OCI-LY3 (cell line): ENCODE data around the gene RNF141.

ENCODE experiments used
- H2AFZ ChIP-seq: fragments of 200-600, 300-600 bp; shearing (Covaris generic); 2 replicates; pipeline ENCODE4 v1.6.0; 2014; ENCODE audit warnings: antibody characterized with exemption, low read depth, low read length
- H3K27ac ChIP-seq: fragments of 200-600, 300-600 bp; sonication (generic); 2 replicates; pipeline ENCODE4 v1.5.1; 2014; ENCODE audit warnings: mild to moderate bottlenecking, low read length, moderate library complexity, mixed read lengths
- H3K27me3 ChIP-seq: fragments of 200-600, 300-600 bp; sonication (generic); 2 replicates; pipeline ENCODE4 v1.6.1; 2014; ENCODE audit warnings: low read depth, low read length, mixed read lengths
- H3K36me3 ChIP-seq: fragments of 200-600, 300-600 bp; sonication (generic); replicated peaks from 2 replicates; pipeline ENCODE3; 2014; ENCODE audit warnings: low read depth, low read length, mixed read lengths
- H3K4me1 ChIP-seq: fragments of 300-600, 200-600 bp; sonication (generic); 2 replicates; pipeline ENCODE4 v1.6.1; 2014; ENCODE audit warnings: low read length, mixed read lengths
- H3K4me2 ChIP-seq: fragments of 200-600, 300-600 bp; sonication (generic); 2 replicates; pipeline ENCODE4 v1.6.1; 2014; ENCODE audit warnings: low read length, mixed read lengths
- H3K4me3 ChIP-seq: fragments of 300-600, 200-600 bp; sonication (generic); 2 replicates; pipeline ENCODE4 v1.5.1; 2014; ENCODE audit warnings: antibody characterized with exemption, mild to moderate bottlenecking, low read length, moderate library complexity
- H3K79me2 ChIP-seq: fragments of 300-600, 200-600 bp; shearing (Covaris generic); 2 replicates; pipeline ENCODE4 v1.6.1; 2014; ENCODE audit warnings: mild to moderate bottlenecking, low read length, mixed read lengths
- H3K9ac ChIP-seq: fragments of 300-600, 200-600 bp; shearing (Covaris generic); 2 replicates; pipeline ENCODE4 v1.6.0; 2014; ENCODE audit warnings: mild to moderate bottlenecking, low read length, moderate library complexity
- H3K9me3 ChIP-seq: fragments of 200-600, 300-600 bp; shearing (Covaris generic); 2 replicates; pipeline ENCODE4 v1.6.1; 2014; ENCODE audit warnings: low read length, mixed read lengths; ENCODE audit not compliant: insufficient read depth
- H4K20me1 ChIP-seq: fragments of 200-600, 300-600 bp; sonication (generic); 2 replicates; pipeline ENCODE4 v1.6.1; 2016; ENCODE audit warnings: low read length, mixed read lengths; ENCODE audit not compliant: insufficient read depth
- EZH2phosphoT487 ChIP-seq: fragments of 200-600 bp; shearing (Covaris generic); IDR thresholded peaks from 2 replicates; pipeline ENCODE4 v1.6.1; 2018; ENCODE audit warnings: antibody characterized with exemption, mixed run types, low read depth
- TF ChIP-seq, protein P1 (sequence below): fragments of 200-600, 300-600 bp; sonication (generic); IDR thresholded peaks from 2 replicates; pipeline ENCODE4 v1.5.1; 2014; ENCODE audit warnings: antibody characterized with exemption, low read length, low read depth

The RNF141 gene

DNA sequence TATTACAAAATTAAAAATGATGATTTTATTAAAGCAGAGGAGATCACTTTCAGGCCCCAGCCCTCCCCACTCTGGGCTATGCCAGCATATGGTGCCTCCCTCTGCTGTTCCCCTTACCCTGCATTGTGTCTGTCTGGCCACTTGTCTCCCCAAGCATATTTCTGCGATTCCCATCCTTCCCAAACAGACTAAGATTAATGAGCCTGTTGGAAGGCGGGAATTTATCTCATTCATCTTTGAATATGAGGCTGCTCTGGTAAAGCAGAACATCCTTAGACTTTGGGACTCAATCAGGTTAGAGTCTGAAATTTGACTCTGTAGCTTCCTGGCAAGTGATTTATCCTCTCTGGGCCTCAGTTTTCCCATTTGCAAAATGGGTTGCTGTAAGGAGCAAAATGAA lies 60.2 kb downstream of the RNF141 start:
- Histone ChIP-seq H4K20me1 (peaks cover 25% of the 10 kb centered on the region), H3K4me2 (no peak overlapping the region), H3K4me1 (peaks cover 21% of the 10 kb centered on the region), H3K9ac (no peak overlapping the region), H3K9me3 (no peaks in the 10 kb centered on the region), H3K79me2 (peaks cover 4% of the 10 kb centered on the region; the same call in 1 of the 2 replicates), H3K4me3 (no peak overlapping the region), H3K27me3 (no peaks in the 10 kb centered on the region), H3K27ac (no peak overlapping the region), H2AFZ (no peak overlapping the region), H3K36me3 (peaks cover 71% of the 10 kb centered on the region)
- TF ChIP-seq EZH2phosphoT487, result no peak
- TF ChIP-seq, protein P1, sequence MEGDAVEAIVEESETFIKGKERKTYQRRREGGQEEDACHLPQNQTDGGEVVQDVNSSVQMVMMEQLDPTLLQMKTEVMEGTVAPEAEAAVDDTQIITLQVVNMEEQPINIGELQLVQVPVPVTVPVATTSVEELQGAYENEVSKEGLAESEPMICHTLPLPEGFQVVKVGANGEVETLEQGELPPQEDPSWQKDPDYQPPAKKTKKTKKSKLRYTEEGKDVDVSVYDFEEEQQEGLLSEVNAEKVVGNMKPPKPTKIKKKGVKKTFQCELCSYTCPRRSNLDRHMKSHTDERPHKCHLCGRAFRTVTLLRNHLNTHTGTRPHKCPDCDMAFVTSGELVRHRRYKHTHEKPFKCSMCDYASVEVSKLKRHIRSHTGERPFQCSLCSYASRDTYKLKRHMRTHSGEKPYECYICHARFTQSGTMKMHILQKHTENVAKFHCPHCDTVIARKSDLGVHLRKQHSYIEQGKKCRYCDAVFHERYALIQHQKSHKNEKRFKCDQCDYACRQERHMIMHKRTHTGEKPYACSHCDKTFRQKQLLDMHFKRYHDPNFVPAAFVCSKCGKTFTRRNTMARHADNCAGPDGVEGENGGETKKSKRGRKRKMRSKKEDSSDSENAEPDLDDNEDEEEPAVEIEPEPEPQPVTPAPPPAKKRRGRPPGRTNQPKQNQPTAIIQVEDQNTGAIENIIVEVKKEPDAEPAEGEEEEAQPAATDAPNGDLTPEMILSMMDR, result no peak

DNA sequence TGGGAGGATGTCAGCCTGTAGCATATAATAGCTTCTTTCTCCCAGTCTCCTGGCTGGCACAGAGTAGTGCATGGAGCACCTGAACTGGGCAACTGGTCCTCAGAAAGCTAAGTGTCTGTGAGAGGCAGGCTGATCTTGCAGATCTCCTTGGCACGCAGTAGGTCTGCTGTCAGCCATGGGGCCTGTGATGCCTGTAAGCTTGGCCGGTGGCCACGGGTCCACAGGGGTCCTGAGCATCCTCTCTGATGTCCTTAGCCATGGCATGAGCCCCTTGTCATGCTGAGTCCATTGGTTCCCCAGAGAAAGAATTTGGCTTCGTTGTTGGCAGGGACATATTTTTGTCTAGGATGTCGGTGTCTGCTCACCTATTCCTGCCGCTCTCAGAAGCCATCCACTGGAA lies 61.0 kb downstream of the RNF141 start:
- Histone ChIP-seq H3K9ac (no peak overlapping the region), H3K27me3 (no peaks in the 10 kb centered on the region), H3K4me2 (no peak overlapping the region), H3K4me1 (peaks cover 21% of the 10 kb centered on the region), H3K9me3 (no peaks in the 10 kb centered on the region), H3K27ac (no peak overlapping the region), H4K20me1 (peaks cover 31% of the 10 kb centered on the region), H3K36me3 (peaks cover 75% of the 10 kb centered on the region), H3K4me3 (no peak overlapping the region), H3K79me2 (peaks cover 4% of the 10 kb centered on the region; the same call in 1 of the 2 replicates), H2AFZ (no peak overlapping the region)
- TF ChIP-seq, protein P1, result no peak
- no peak for TF ChIP-seq EZH2phosphoT487

DNA sequence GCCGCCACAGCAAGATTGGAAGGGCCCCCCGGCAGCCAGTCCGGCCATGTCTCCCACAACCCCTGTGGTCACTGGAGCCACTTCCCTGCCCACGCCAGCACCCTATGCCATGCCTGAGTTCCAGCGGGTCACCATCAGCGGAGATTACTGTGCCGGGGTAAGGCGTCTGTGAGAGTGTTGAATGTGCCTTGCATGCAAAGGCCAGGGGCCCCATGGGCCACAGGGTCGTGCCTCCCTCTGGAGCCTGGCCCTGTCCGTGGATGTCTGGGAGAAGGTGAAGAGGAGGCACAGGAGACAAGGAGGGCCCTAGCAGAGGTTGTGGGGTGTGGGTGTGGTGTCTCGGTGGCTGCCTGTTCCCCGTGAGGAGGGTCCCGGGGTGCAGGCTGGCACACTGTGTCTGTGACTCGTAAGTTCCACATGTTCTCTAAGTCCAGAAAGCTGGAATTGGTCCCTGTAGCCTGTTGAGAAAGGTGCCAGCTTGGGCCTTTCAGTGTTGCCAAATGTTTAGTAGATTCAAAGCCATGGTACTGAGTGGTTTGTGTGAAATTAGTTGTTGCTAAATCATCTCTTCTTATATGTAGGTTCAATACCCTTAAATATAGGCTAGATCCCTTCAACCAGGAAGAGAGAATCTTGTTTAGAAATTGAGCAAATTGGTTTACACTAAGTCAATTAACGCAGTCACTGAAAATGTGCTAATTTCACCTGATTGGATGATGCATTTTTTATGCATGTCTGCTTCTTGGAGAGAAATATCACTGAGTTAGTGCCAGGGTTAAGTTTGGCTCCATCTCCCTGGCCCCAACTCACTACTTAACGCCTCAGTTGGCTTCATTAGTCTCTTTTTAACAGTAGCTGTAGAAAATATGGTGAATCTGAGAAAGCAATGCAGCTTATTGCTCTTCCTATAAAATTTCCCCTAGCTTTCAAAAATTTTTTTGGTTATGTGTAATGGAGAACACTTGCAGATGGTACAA lies 62.1 kb downstream of the RNF141 start:
- H3K36me3 ChIP-seq, result peaks cover 77% of the 10 kb centered on the region
- H4K20me1 ChIP-seq, result peaks cover 38% of the 10 kb centered on the region
- H3K79me2 ChIP-seq, result peaks cover 4% of the 10 kb centered on the region; the same call in 1 of the 2 replicates
- H3K4me3 ChIP-seq, result no peak overlapping the region
- H3K4me1 ChIP-seq, result peaks cover 21% of the 10 kb centered on the region
- no peak overlapping the region for H3K9ac ChIP-seq
- TF ChIP-seq EZH2phosphoT487, result no peak
- TF ChIP-seq, protein P1, result no peak
- no peaks in the 10 kb centered on the region for H3K27me3 ChIP-seq
- no peaks in the 10 kb centered on the region for H3K9me3 ChIP-seq
- H3K4me2 ChIP-seq, result no peak overlapping the region
- H2AFZ ChIP-seq, result no peak overlapping the region
- H3K27ac ChIP-seq, result no peak overlapping the region

DNA sequence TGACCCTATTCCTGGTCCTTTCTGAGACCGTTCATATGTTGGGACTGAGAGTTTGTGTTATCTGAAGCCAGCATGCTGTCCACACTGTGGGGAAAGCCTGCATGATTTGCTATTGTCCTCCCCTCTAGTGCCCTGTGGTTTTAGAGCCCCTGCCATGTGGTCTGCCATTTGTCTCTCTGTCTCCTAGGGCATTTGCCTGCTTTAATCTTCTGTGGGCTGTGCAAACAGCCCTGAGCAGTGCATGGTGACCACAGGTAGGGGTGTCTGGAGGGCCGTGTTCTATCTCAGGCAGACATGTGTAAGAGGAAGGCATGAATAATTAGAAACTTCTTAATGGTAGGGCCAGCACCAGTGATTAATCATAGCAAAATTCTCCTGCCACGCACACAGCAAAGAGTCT lies 62.9 kb downstream of the RNF141 start:
- Histone ChIP-seq H3K4me1 (peaks cover 21% of the 10 kb centered on the region), H3K9me3 (no peaks in the 10 kb centered on the region), H4K20me1 (peaks cover 44% of the 10 kb centered on the region), H3K79me2 (peaks cover 4% of the 10 kb centered on the region; the same call in 1 of the 2 replicates), H3K27ac (no peak overlapping the region), H3K27me3 (no peaks in the 10 kb centered on the region), H2AFZ (no peak overlapping the region), H3K9ac (no peak overlapping the region), H3K4me3 (no peak overlapping the region), H3K4me2 (no peak overlapping the region), H3K36me3 (peaks cover 72% of the 10 kb centered on the region)
- no peak for TF ChIP-seq EZH2phosphoT487
- TF ChIP-seq, protein P1, result no peak
